GM21515 (cell line): ENCODE data around the gene MRPL52.

Source experiments
- ATAC-seq: cut with Tn5 transposase; IDR thresholded peaks from one replicate; pipeline ENCODE4 v1.9.1; 2021; ENCODE audit not compliant: unreplicated experiment

Gene MRPL52

GRCh38 chr14:22878271-22879246 lies 48.9 kb downstream of the MRPL52 start:
- no peak for ATAC-seq

- no peak for ATAC-seq
These were observed 52.4 kb downstream of the MRPL52 start for GRCh38 chr14:22882064-22882463.

- ATAC-seq, result no peak
These were observed 53.0 kb downstream of the MRPL52 start for GRCh38 chr14:22882529-22883172.

- ATAC-seq, result no peak
These were observed 53.7 kb downstream of the MRPL52 start, which contains the start of gene REM2 for GRCh38 chr14:22883173-22883976. REM2 (plus strand) TSS chr14:22883222; CDS start chr14:22883288, 66 bp downstream.

GRCh38 chr14:22884076-22884737 lies 54.5 kb downstream of the MRPL52 start:
- no peak for ATAC-seq
